HUES64 (cell line): ENCODE results near the gene CENPB.
"Not testable (repeated sequence)": the region's sequence is repeated elsewhere in the genome, so short reads cannot be mapped to it uniquely, and the experiment has no call there.

Source experiments
- H3K27ac ChIP-seq: 2 replicates; pipeline ENCODE4 v1.7.0; 2013; ENCODE audit warnings: low read depth, low read length, inconsistent platforms
- H3K27me3 ChIP-seq: 2 replicates; pipeline ENCODE4 v1.6.1; 2013; ENCODE audit warnings: mild to moderate bottlenecking, low read length; ENCODE audit not compliant: insufficient read depth
- H3K36me3 ChIP-seq: 2 replicates; pipeline ENCODE4 v1.6.1; 2013; ENCODE audit warnings: mild to moderate bottlenecking, low read length; ENCODE audit not compliant: insufficient read depth
- H3K4me1 ChIP-seq: 2 replicates; pipeline ENCODE4 v1.6.1; 2013; ENCODE audit warnings: mild to moderate bottlenecking, low read length, moderate library complexity; ENCODE audit not compliant: insufficient read depth
- H3K4me3 ChIP-seq: 2 replicates; pipeline ENCODE4 v1.5.1; 2013; ENCODE audit warnings: mild to moderate bottlenecking, low read length, moderate library complexity
- H3K9ac ChIP-seq: 2 replicates; pipeline ENCODE4 v1.6.1; 2013; ENCODE audit warnings: mild to moderate bottlenecking, low read depth, low read length
- H3K9me3 ChIP-seq: 2 replicates; pipeline ENCODE4 v1.6.1; 2013; ENCODE audit warnings: low read depth, low read length; ENCODE audit not compliant: insufficient read depth
- WGBS: fragments of 150-250, 120-280 bp; methylation state at CpG from one replicate; pipeline ENCODE4 v1.1.7; 2013; ENCODE audit warnings: missing lambda C conversion rate; 5-methylcytosine and 5-hydroxymethylcytosine counted together

CENPB gene

DNA sequence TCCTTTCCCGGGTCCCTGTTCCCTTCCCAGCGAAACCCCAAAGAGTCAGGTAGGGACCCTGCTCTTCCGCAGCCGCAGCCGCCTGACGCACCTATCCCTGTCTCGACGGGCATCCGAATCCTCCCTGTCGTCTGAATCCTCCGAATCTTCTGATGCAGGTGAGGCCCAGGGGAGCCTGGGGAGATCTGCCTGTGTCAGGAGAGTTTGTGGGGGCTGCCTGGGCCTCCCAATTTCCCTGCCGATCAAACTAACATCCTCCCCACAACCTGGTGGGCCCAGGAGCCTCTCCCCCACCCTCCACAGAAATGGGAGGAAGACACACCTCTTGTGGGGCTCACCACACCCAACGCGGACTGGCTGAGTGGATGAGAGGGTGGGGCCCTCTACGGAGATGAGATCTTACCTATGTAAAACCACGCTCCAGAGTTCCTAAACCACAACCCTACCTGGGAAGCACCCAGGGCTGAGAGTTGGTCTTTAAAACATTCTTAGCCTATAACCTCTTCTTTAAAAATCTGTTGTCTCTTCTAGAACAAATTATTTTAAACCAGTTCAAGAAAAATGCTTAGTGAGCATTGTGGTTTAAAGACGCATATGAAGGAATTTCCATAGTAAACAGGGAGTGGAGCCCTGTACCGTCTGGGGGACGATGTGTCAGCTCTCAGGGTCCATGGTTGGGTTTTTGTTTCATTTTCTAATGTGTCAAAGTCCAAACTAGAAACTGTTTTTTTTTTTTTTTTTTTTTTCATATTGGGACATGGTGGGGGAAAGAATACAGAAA is 11.2 kb upstream of the CENPB start:
- H3K27me3 ChIP-seq, result peaks cover 10% of the 10 kb centered on the region; the same call in 1 of the 2 replicates
- H3K4me3 ChIP-seq, result peak overlapping the region; percentile 75; the same call in 1 of the 2 replicates
- peaks cover 21% of the 10 kb centered on the region for H3K36me3 ChIP-seq
- peaks cover 38% of the 10 kb centered on the region for H3K4me1 ChIP-seq
- no peak overlapping the region for H3K9ac ChIP-seq
- H3K9me3 ChIP-seq, result no peaks in the 10 kb centered on the region
- WGBS, result 83% methylated on average over 18 of the region's 19 CpGs
- H3K27ac ChIP-seq, result no peak overlapping the region

DNA sequence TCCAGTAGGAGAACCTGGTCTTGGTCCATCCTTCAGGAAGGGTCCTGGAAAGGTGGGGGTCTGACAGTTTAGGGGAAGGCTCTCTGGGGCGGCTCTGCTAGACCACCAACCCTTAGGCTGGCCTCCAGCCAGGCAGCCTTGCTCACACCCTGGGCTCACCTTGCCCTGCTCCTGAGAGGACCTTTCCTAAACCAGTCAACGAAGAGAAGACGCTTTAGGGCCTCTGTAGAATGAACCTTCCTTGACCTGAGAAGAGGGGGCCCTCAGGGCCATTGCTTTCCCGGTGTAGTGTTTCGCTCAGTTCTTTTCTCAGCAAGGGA is 10.6 kb upstream of the CENPB start:
- Histone ChIP-seq H3K9me3 (no peaks in the 10 kb centered on the region), H3K36me3 (peaks cover 15% of the 10 kb centered on the region), H3K27me3 (peaks cover 10% of the 10 kb centered on the region; the same call in 1 of the 2 replicates), H3K27ac (no peak overlapping the region), H3K4me3 (peak overlapping the region; percentile 75), H3K4me1 (peaks cover 38% of the 10 kb centered on the region), H3K9ac (0 out of 2 replicates have a peak overlapping the region, but pooled peaks have one; percentile 5)
- WGBS, result 71% methylated on average over 5 of the region's 5 CpGs

DNA sequence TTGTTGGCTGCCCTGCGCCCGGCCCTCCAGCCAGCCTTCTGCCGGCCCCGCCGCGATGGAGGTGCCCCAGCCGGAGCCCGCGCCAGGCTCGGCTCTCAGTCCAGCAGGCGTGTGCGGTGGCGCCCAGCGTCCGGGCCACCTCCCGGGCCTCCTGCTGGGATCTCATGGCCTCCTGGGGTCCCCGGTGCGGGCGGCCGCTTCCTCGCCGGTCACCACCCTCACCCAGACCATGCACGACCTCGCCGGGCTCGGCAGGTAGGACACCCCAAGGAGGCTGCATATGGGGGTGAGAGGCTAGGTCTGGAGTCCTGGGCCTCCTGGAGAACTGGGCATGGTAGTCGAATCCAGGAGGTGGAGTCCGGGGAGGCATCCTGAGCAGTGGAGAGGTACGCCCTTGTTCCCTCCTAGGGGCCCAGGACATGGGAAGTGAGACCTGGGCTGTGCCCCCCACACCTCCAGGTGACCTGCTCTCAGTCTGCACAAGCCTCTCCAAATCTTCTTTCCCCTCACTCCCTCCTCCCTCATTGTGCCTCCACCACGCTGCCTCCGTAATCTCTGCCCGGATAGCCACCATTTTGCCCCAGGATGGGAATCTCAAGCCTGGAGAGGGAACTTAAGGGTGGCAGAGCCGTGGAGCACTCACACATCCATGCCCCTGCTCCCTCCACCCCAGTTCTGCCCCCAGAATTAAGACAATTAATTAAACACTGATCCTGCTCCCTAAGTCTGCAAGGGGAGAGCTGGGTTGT is 10.1 kb upstream of the CENPB start:
- no peaks in the 10 kb centered on the region for H3K9me3 ChIP-seq
- H3K36me3 ChIP-seq, result peaks cover 9% of the 10 kb centered on the region
- peak overlapping the region; percentile 69 for H3K9ac ChIP-seq
- peak overlapping the region; percentile 75 for H3K4me3 ChIP-seq
- no peak overlapping the region for H3K27ac ChIP-seq
- H3K27me3 ChIP-seq, result peaks cover 10% of the 10 kb centered on the region; the same call in 1 of the 2 replicates
- WGBS, result 9% methylated on average over 33 of the region's 33 CpGs
- peaks cover 38% of the 10 kb centered on the region for H3K4me1 ChIP-seq

DNA sequence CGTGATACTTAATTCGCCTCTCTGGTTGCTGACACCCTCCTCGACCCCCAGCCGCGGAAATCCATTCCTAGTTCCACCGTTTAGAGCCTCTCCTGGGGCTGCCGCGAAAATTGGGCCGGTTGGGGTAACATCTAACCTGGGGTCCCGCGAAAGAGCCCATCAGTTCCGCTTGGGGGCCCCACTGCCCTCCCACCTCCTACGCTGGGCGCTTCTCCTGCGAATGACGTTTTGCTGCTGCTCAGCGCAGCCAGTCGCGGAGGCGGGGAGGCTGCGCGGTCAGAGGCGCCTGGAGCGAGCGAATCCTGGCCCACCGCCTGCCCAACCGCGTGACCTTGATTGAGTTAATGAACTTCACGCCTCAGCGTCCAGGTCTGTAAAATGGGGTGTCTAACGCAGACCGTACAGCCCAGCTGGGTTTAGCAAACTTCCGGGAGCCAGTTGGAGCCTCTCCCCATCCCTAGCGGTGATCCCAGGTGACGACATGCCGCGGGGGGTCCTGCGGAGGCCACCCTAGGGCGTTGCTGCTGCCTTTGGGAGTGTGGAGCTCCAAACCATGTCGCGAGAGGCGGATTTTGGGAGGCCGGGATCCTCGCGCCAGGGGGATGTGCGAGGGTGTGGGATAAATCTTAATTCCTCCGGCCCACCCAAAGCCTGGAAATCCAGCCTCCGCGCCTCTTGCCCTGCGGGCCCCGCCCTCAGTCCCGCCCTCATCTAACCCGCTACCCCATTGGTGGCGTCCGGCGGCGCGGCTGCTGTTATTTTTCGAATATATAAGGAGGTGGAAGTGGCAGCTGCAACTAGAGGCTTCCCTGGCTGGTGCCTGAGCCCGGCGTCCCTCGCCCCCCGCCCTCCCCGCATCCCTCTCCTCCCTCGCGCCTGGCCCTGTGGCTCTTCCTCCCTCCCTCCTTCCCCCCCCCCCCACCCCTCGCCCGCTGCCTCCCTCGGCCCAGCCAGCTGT is 9.2 kb upstream of the CENPB start, which contains the start of gene CDC25B:
CDC25B (plus strand) TSS at position 800 of the 958 bp plus-strand sequence. CDS start 222 bp downstream, outside the sequence.
- Histone ChIP-seq H3K27ac (peak within 1 kb of the TSS; percentile 29; the same call in 1 of the 2 replicates), H3K36me3 (peaks cover 3% of the 10 kb centered on the region; the same call in 1 of the 2 replicates)
- 2% methylated on average over 55 of the region's 69 CpGs for WGBS

DNA sequence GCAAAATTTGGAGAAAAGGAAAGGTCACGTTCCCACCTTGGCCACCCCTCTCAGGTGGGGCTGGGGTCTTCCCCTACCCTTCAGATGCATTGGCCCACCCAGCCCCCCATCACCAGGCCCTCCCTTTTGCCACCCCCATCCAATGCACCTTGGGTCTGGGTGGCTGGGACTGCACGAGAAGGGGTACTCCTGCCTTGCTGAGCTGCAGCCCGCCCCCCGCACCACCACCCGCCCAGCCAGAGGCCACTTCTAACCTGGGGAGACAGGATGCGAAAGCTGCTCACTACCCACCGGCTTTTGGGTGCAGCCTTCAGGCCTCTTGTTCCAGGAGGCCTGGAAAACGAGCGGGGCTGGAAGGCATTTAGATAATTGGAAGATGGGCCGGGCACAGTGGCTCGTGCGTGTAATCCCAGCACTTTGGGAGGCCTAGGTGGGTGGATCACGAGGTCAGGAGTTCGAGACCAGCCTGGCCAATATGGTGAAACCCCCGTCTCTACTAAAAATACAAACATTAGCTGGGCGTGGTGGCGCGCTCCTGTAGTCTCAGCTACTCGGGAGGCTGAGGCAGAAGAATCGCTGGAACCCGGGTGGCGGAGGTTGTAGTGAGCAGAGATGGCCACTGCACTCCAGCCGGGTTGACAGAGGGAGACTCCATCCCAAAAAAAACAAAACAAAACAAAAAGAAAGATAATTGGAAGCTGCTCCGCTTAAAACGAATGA is 8.3 kb upstream of the CENPB start:
- Histone ChIP-seq H3K36me3 (peaks cover 3% of the 10 kb centered on the region; the same call in 1 of the 2 replicates), H3K9me3 (no peaks in the 10 kb centered on the region), H3K4me1 (peaks cover 28% of the 10 kb centered on the region), H3K9ac (no peak overlapping the region), H3K27ac (no peak overlapping the region), H3K27me3 (peaks cover 10% of the 10 kb centered on the region; the same call in 1 of the 2 replicates), H3K4me3 (peak overlapping the region; percentile 75)
- WGBS, result 87% methylated on average over 24 of the region's 25 CpGs

More for the DNA sequence above, 9.2 kb upstream of the CENPB start, which contains the start of gene CDC25B:
- H3K4me3 ChIP-seq, result peak within 1 kb of the TSS; percentile 75
- peaks cover 10% of the 10 kb centered on the region; the same call in 1 of the 2 replicates for H3K27me3 ChIP-seq
- peaks cover 36% of the 10 kb centered on the region for H3K4me1 ChIP-seq
- no peaks in the 10 kb centered on the region for H3K9me3 ChIP-seq
- H3K9ac ChIP-seq, result peak within 1 kb of the TSS; percentile 71

DNA sequence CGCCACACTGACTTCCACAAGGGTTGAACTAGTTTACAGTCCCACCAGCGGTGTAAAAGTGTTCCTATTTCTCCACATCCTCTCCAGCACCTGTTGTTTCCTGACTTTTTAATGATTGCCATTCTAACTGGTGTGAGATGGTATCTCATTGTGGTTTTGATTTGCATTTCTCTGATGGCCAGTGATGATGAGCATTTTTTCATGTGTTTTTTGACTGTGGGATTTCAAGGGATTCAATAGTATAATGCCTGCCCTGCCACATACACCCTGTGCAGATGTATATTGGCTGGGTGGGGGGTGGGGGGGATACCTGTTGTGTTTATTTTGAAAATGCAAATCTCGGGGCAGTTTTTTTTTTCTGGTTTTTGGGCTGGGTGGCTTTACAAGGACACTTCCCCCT is 7.6 kb upstream of the CENPB start:
- not testable (repeated sequence) for H3K36me3 ChIP-seq, H3K9ac ChIP-seq, H3K9me3 ChIP-seq, H3K27me3 ChIP-seq, H3K4me3 ChIP-seq, H3K27ac ChIP-seq
- peaks cover 23% of the 10 kb centered on the region for H3K4me1 ChIP-seq
- WGBS, result 100% methylated on average over 1 of the region's 3 CpGs

DNA sequence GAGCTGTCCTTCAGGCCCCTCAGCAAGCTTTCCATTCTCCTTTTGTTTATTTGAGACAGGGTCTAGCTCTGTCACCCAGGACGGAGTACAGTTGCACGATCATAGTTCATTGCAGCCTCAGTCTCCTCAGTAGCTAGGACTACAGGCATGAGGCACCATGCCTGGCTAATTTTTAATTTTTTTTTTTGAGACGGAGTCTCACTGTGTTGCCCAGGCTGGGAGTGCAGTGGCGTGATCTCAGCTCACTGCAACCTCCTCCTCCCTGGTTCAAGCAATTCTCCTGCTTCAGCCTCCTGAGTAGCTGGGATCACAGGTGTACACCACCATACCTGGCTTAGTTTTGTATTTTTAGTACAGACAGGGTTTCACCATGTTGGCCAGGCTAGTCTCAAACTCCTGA is 2.7 kb upstream of the CENPB start:
- H3K4me3 ChIP-seq, H3K4me1 ChIP-seq, H3K9ac ChIP-seq, H3K9me3 ChIP-seq, H3K27ac ChIP-seq, H3K36me3 ChIP-seq: not testable (repeated sequence)
- H3K27me3 ChIP-seq, result peaks cover 17% of the 10 kb centered on the region
- 95% methylated on average over 4 of the region's 4 CpGs for WGBS

DNA sequence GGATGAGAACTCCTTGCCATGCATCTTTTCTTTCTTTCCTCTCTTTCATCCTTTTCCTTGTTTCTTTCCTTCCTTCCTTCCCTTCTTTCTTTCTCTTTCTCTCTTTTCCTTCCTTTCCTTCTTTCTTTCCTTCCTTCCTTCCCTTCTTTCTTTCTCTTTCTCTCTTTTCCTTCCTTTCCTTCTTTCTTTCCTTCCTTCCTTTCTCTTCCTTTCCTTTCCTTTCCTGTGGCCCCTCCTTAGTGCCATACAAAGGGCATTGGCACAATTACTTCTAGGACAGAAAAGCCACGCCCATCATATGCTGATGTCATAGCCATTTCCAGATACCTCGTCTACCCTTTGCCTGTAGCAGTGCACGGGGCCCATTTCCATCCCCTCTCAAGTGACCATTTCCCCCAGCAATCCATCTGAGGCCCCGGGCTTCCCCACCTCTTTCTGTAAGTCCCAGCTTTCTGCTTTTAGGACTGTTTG is 2.2 kb upstream of the CENPB start:
- Histone ChIP-seq H3K36me3 (peaks cover 7% of the 10 kb centered on the region; the same call in 1 of the 2 replicates), H3K27me3 (peaks cover 17% of the 10 kb centered on the region), H3K27ac (no peak overlapping the region), H3K4me3 (no peak overlapping the region), H3K9ac (no peak overlapping the region), H3K9me3 (no peaks in the 10 kb centered on the region), H3K4me1 (0 out of 2 replicates have a peak, but pooled peaks cover 5% of the 10 kb centered on the region)
- WGBS, result 70% methylated on average over 4 of the region's 4 CpGs

DNA sequence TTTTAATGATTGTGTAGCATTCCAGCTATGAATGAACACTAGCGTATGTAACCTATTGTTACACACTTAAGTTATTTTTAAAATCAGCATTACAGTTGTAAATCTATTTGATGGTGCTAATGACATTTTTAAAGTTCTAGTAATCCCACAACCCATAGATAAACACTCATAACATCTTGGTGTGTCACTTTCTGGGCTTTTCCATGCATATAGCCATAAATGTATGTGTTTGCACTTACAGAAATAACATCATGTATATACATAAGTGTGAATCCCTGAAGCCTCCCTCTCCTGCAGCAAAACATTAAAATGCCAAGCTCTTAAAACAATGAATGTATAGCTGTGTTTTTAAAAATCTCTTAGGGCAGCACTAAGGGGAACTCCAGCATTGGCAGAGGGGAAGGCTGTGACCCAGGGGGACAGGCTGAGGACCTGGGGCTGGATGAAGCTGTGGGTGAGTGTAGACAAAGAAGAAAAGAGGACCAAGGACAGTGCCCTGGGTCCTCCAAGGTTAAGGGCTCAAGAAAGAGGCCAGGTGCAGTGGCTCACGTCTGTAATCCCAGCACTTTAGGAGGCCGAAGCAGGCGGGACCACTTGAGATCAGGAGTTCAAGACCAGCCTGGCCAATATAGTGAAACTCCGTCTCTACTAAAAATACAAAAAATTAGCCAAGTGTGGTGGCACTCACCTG is 929 bp upstream of the CENPB start:
- Histone ChIP-seq H3K4me3 (peak overlapping the region; percentile 52), H3K36me3 (peaks cover 7% of the 10 kb centered on the region; the same call in 1 of the 2 replicates), H3K27ac (no peak overlapping the region), H3K27me3 (peaks cover 17% of the 10 kb centered on the region), H3K9ac (no peak overlapping the region), H3K4me1 (0 out of 2 replicates have a peak, but pooled peaks cover 5% of the 10 kb centered on the region), H3K9me3 (no peaks in the 10 kb centered on the region)
- 88% methylated on average over 4 of the region's 5 CpGs for WGBS
